A172 (cell line): ENCODE data around the gene VPS35. TPM values are rescaled to one million over a fixed set of nuclear protein-coding genes. Genes with fewer than 3 reads are reported as not detected.
"Not testable (repeated sequence)": the region's sequence is repeated elsewhere in the genome, so short reads cannot be mapped to it uniquely, and the experiment has no call there.

Experiments
- DNase-seq: peaks from one replicate; pipeline ENCODE4 v3.0.0-alpha.2; 2015; ENCODE audit warnings: low spot score
- total RNA-seq: library from RNA; depleted of rRNA; stranded (reverse); fragments of >200 nt; shearing (Covaris generic); gene quantifications from 2 replicates; pipeline ENCODE4 v1.2.3, GENCODE V29; 2014

Gene VPS35
- total RNA-seq, 1 experiment from 2014 or later = 289 TPM

DNA sequence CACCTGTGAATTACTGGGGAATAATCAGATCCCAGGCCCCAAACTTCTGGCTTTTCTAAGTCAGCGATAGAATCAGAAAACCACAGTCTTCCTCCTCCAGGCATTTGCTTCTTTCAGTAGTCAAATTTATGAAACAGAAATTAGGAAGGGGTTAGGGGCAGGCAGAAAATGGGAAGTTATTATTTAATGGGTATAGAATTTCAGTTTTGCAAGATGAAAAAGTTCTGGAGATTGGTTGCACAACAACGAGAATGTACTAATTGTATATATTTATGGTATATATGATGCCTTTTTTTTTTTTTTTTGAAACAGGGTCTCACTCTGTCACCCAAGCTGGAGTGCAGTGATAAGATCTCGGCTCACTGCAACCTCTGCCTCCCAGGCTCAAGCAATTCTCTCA is 23.9 kb upstream of the VPS35 start:
- no peak for DNase-seq

DNA sequence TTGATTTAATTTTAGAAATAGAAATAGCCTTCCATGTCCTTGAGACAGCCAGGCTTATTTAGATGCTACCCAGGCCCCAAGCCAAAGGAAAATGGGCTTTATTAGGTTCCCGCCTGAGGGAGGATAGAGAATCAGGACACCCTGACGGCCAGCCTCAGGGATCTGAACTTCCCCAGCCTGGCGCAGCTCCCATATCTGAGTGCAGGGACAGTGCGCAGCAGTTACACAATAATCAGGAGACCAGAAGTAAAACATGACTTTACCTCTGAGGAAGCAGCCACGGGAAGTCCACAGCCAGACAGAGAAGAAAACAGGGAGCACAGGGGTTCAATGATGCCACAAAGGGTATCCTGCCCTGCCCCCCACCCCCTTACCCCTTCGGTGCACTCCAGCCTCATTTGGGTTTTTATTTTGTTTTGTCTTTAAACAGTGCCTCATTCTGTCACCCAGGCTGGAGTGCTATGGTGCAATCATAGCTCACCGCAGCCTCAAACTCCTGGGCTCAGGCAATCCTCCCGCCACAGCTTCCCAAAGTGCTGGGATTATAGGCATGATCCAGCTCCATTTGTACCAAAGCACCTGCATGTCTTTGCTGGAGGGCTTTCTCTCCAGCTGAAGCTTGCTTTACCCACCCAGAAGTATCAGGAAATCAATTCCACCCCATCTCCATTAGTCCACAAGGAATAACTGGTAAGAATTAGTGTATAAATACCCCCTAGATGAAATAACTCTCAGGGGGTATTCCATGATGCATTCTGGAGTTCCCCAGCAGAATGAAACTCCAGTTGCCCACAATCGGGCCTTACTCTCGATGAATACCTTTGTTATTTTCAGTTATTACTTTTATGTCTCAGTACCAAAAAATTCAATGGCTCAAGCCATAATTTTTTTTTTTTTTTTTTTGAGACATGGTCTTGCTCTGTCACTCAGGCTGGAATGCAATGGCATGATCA is 22.4 kb upstream of the VPS35 start:
- DNase-seq = no peak

DNA sequence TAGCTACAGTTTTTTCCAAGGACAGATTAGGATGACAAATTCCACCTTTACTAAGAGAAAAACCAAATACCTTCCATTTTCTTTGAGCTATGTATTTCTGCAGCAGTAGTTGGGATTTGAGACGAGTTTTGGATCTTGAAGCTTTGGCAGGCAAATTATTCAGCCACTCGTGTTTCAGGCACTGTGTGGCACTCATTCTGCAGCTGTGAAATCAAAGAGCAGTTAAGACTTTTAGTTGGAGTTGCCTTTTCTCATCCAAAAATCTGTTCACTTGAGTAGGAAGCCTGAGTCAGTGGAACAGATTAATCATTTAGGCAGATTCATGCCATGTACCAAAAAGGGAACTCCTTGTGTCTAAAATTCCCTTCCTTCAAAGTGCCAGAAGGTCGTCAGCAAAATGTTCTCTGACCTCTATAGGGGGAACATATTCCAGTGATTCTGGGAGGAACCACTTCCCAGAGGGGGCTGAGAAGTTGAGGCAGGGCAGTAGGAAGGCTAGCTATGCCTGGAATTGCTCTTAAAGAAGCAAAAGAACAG is 20.6 kb upstream of the VPS35 start:
- no peak for DNase-seq

DNA sequence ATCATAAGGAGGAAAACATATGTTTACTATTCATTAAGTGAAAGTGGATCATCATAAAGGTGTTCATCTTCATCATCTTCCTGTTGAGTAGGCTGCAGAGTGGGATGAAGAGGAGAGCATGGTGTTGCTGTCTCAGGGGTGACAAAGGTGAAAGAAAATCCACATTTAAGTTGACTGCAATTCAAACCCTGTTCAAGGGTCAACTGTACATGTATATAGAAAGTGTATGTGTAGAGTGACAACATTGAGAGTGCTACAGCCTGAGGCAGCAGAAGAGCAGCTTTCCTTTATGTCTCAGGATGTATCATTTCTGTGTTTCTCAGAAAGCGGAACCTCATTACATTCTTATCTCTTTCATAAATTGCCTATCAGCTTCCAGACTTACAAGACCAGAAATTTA is 17.7 kb upstream of the VPS35 start:
- no peak for DNase-seq

DNA sequence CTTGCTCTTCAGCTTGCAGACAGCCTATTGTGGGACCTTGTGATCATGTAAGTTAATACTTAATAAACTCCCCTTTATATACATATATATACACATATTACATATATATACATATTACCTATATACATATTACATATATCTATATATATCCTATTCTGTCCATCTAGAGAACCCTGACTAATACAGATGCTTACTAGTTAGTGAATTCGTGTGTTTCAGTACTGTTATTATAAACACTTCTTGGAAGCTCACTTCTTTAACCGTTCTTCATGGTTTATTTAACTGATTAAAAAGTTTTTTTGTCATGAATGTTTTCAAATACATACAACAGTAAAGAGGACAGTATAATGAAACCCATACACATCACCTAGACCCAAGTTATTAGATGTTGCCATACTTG is 13.1 kb upstream of the VPS35 start:
- DNase-seq = no peak

DNA sequence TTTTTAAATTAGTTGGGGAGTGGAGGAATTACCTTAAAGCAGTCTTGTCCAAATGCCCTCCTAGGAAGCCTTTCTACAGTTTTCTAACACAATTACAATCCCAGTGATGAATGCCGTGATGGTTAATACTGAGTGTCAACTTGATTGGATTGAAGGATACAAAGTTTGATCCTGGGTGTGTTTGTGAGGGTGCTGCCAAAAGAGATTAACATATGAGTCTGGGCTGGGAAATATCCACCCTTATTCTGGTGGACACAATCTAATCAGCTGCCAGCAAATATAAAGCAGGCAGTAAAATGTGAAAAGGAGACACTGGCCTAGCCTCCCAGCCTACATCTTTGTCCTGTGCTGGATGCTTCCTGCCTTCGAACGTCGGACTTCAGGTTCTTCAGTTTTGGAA is 12.6 kb upstream of the VPS35 start:
- no peak for DNase-seq

DNA sequence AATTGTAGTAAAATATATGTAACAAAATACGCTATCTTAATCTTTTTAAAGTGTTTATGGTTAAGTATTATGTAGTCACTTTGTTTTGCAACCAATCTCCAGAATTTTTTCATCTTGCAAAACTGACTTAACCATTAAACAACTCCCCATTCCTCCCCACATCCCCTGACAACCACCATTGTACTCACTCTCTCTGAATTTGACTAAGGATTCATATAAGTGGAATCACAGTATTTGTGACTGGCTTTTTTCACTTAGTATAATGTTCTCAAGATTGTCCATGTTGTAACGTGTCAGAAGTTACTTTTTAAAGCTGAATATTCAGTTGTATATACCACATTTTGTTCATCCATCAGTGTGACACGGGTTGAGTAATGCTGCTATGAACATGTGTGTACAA is 11.1 kb upstream of the VPS35 start:
- DNase-seq = no peak

DNA sequence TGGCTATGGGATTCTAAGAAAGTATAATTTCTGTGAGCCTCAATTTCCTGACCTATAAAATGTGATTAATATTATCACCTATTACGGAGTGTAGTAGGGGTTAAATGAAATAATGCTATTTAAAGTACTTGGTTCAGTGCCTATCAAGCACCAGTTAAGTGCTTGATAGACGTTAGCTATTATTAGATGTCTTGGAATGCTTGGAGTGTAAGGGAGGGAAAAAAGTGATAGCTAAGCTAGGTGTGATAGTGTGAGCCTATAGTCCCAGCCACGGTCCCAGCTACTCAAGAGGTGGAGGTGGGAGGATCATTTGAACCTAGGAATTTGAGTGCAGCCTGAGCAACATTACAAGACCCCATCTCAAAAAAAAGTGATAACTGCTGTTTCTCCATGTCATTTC is 8.0 kb upstream of the VPS35 start:
- DNase-seq = no peak

DNA sequence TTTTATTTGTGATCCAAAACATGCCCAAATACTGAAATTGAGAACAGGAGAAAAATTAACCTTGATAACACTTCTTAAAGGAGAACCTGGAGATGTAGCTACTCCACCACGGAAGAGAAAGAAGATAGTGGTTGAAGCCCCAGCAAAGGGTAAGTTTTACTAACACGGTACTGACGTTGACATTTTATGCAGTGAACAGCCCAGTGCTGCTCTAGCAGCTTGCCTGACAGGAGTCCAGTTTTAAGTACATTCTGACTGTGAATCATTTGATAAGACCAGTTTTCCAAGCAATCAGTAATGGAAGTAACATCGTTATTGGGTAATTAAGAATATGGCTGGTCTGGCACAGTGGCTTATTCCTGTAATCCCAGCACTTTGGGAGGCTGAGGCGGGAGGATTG is 7.0 kb upstream of the VPS35 start:
- DNase-seq = no peak

DNA sequence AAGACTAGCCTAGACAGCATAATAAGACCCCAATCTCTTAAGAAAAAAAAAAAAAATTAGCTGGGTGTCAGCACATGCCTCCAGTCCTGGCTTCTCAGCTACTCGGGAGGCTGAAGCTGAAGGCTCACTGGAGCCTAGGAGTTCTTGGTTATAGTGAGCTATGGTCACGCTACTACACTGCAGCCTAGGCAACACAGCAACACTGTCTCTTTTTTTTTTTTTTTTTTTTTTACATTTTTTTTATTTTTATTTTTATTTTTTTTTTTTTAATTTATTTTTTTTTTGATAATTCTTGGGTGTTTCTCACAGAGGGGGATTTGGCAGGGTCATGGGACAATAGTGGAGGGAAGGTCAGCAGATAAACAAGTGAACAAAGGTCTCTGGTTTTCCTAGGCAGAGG is 4.6 kb upstream of the VPS35 start:
- no peak for DNase-seq

DNA sequence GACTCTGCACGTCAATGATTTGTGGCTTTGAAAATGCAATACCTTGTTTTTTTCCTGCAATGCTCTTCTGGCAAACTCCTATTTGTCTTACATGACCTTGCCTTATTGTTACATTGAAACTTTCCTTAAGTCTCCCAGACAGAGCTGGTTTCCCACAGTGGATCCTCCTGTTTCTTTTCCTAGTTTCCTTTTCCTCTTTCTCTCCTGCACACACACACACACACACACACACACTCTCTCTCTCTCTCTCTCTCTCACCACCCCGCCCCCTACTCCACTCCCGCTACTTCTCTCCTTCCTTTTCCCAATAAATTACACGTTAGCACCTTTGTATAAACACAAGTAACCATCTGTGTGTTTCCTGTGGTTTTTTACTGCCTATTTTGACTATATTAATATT is 2.7 kb upstream of the VPS35 start:
- peak; percentile 10 for DNase-seq

DNA sequence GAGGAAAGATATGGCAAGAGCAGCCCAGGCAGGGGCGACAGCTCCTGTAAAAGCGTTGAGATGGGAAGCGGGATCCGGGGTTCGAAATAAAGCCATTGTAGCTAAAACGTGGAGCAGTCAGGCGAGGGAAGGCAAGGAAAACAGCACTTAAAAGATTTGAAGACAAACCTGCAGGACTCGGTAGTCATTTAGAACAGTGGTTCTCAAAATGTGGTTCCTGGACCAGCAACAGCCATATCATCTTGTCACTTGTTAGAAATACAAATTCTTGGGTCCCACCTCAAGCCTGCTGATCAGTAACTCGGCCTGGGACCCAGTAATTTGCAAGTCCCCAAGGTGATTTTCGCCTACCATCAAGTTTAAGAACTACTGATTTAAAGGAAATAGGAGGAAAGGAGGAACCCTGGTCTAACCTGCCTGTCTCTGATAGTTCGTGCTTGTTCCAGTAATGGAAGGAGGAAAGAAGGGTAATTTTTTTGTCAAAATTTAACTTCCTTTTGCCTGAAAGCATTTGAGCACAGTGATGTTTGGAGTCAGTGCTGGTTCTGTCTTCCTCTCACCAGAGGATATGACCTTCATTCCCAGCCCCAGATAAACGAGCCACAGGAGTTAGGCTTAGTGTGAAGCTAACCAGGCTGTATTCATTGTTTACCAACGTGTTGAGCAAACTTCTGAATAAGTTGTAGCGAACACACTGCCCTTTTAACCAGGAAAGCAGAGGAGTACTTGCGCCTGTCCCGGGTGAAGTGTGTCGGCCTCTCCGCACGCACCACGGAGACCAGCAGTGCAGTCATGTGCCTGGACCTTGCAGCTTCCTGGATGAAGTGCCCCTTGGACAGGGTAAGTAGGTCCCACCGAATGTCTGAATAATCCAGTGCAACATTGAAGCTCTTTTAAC is 1.6 kb upstream of the VPS35 start:
- peak; percentile 19 for DNase-seq

DNA sequence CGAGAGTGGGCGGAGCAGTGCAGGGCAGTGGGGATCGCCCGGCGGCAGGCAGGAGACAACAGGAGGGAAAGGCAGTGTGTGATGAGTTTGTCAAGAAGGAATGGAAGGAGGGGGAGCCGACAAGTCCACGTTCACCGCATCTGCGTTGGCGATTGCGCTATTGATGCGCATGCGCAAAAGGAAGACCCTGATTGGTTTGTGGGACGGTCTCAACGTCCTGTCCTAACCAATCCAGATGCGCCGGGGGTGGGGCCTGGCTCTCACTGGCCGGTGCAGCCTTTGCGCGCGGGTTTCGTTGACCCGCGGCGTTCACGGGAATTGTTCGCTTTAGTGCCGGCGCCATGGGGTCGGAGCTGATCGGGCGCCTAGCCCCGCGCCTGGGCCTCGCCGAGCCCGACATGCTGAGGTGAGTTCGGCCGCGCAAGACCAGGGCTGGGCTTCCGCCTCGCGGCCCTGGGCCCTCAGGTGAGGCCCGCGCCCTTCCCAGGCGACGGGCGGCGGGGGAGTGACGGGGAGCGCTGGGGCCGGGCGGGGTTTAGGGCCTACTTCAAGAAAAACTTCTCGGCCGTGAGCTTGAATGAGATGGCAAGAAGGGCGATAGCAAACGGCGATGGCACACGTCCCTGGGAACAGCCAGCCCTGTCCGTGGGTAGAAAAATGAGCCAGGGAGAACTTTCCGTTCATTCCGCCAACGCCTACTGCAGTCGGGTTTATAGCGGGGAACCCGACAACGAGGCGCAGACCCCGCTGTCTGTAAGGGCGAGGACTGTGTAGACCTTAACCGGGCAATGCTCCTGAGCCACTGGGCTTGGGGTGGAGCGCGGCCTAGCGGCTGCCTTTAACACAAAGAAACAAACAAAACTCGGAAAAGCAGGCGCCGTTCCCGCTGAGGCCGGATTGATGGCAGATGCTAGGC is 645 bp upstream of the VPS35 start, which contains the start of gene ORC6:
Gene ORC6 (plus strand): TSS at position 295 of the 916 bp plus-strand sequence. CDS start 47 bp downstream, at position 342.
- DNase-seq = peak; percentile 98

DNA sequence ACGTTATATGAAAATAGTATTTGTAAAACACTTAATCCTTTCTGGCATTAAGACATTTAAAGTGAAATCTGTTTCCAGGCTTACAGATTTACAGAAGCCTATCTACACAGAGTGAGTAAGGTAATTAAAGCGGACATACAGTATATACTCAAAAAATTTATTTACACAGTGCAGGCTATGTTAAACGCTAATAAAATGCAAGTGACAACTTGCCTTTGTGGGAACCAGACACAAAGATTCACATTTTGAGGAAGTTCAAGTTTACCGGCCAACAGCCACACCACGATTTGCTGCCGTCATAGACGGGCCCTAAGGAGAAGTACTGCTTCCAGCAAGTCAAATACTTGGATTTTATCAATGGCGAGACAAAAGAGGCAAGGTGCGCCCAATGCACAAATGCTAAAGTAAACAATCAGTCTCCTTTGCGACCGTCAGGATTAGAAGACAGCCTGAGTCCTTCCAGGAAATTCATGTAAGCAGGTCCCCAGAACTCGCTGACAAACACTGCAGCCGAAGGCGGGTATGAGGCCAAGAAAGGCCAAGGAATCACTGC is 801 bp downstream of the VPS35 start:
- DNase-seq = no peak

DNA sequence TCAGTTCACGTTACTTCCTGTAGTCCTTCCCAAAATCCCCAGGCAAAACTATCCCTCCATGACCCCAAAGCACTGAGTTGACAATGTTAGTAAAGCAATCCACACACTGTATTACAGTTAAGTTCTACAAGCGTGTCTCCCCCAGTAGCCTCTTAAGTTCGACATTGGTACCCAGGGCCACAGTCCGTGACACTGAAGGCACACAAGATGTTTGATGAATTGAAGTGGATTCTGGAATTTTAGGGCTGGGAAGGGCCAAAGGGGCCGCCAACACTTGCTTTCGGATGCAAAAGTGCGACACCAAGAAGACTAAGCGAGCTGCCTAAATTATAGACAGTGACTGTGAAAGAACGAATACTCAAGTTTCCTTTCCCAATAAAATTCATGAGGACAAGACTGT is 1.5 kb downstream of the VPS35 start:
- no peak for DNase-seq

DNA sequence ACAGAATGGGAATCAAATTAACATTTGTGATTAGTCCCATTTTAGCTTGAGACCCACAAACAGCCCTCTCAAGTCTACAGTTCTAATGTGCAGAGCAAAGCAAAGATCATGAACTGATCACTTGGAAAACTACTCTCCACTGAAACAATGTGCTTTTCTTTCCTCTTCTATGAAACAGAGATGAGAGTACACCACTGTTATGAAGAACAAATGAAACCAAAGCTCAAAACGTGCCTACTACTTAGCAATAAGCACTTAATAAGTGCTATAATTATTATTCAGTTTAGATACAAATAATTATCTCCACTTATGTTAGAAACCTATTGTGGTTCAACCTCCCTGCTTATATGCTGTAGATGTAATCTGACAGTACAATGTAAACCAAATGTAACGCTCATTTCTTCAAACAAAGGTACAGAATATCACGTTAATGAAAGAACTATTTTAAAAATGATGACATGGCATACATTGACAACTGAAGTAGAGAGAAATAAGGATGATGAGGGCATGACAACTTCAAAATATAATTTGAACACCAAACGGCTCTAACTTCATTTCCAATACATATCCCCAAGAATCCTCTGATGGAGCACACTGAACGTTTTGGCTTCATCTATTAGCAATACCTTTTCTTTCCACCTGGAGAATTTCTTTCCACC is 2.0 kb downstream of the VPS35 start:
- no peak for DNase-seq

DNA sequence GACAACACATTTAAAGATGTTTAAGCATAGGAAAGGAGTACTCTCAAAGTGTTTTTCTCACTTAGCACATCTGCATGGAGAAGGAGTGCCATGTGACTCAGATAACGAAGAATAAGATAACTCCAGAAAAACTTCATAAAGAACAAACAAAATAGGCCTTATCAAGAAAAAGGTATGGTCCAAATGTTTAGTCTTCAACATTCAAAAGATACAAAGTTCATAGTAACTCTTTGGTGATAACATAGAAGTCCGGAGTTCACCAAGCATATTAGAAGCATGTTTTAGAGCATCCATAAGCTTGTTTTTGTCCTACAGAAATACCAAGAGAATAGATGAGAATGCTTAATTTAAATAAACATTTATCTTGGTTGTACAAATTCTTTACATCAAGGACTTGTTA is 7.1 kb downstream of the VPS35 start:
- not testable (repeated sequence) for DNase-seq

DNA sequence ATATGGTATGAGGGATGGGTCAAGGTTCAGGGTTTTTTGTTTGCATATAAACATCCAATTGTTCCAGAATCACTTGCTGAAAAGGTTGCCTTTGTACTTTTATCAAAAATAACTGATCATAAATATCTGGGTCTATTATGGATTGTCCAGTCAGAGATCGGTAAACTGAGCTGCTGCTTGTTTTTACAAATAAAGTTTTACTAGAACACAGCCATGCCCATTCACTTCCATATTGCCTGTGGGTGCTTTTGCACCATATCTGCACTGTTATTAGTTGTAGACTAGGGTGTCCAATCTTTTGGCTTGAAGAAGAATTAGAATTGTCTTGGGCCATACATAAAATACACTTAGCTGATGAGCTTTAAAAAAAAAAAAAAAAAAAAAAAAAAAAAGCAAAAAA is 11.0 kb downstream of the VPS35 start:
- not testable (repeated sequence) for DNase-seq

DNA sequence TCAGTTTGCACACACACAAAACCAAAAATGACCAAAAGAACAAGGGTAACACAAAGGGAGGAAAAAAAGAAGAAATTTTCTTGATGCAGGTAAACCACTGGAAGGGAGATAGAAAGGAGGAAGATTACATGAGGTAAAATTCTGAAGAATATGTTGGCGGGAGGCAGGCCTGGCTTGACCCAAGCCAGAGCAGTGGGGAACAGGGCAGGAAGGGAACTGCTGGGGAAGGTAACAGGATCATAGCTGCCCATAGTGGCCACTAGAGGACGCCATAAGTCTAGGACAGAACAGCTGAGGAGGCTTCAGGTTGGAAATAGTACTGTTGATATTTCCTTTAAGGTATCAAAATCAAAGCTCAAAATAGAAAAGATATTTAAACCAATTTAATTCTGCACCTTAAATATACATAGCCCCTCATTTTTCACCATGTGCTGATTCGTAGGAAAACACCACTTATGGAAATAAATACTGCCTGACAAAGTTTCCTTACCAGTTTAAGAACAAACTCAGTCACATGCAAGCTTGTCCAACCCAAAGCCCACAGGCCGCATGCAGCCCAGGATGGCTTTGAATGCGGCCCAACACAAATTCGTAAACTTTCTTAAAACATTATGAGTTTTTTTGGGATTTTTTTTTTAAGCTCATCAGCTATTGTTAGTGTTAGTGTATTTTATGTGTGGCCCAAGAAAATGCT is 15.5 kb downstream of the VPS35 start:
- DNase-seq = peak; percentile 73

DNA sequence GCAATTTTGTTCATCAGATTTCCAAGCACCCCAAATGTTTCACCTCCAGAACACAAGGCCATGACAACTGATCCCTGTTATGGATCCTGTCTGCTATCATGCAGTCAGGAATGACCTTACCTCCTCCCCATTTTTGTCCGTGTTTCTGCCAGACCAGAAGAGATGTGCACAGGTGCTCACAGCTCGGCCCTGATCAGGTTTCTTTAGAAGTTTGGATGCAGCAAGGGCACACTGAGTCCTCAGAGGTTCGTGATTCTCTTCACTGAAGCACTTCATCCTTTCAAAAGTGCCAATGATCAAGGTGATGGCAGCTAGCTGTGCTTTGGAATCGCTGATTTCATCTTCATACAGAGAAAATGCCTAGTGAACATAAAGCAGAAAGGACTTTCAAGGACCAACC is 26.9 kb downstream of the VPS35 start:
- no peak for DNase-seq
